ENCODE measurements around the gene DACT3. TPM values are rescaled to one million over a fixed set of nuclear protein-coding genes. Genes with fewer than 3 reads are reported as not detected.
A peak's percentile ranks its signal among the peaks of the same experiment; 100 is the strongest.

The DACT3 gene
- total and polyA plus RNA-seq, 2 experiments from 2014 or later = 0.78 to 2.6 TPM

DNA sequence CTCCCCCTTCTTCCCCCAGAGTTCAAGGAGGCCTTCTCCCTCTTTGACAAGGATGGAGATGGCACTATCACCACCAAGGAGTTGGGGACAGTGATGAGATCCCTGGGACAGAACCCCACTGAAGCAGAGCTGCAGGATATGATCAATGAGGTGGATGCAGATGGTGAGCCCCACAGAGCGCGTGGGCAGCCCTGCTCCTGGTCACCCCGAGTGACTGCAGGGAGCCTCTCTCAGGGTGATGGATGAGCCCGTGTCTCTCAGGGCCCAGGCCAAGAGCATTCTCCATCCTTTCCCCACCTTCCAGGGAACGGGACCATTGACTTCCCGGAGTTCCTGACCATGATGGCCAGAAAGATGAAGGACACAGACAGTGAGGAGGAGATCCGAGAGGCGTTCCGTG is 52.8 kb downstream of the DACT3 start (continued):
- TF ChIP-seq, protein P1, sequence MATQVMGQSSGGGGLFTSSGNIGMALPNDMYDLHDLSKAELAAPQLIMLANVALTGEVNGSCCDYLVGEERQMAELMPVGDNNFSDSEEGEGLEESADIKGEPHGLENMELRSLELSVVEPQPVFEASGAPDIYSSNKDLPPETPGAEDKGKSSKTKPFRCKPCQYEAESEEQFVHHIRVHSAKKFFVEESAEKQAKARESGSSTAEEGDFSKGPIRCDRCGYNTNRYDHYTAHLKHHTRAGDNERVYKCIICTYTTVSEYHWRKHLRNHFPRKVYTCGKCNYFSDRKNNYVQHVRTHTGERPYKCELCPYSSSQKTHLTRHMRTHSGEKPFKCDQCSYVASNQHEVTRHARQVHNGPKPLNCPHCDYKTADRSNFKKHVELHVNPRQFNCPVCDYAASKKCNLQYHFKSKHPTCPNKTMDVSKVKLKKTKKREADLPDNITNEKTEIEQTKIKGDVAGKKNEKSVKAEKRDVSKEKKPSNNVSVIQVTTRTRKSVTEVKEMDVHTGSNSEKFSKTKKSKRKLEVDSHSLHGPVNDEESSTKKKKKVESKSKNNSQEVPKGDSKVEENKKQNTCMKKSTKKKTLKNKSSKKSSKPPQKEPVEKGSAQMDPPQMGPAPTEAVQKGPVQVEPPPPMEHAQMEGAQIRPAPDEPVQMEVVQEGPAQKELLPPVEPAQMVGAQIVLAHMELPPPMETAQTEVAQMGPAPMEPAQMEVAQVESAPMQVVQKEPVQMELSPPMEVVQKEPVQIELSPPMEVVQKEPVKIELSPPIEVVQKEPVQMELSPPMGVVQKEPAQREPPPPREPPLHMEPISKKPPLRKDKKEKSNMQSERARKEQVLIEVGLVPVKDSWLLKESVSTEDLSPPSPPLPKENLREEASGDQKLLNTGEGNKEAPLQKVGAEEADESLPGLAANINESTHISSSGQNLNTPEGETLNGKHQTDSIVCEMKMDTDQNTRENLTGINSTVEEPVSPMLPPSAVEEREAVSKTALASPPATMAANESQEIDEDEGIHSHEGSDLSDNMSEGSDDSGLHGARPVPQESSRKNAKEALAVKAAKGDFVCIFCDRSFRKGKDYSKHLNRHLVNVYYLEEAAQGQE (IDR thresholded peaks at IDR 0.05; ENCODE audit: unreplicated experiment) = no peak
- TF ChIP-seq STAT1 (IDR thresholded peaks at IDR 0.05; ENCODE audit: unreplicated experiment) (no peak), POLR2AphosphoS5 (IDR thresholded peaks at IDR 0.05; ENCODE audit: low read depth) (no peak), ZNF114 (CRISPR knock-in tag; IDR thresholded peaks at IDR 0.05) (no peak), NANOG (IDR thresholded peaks at IDR 0.05; ENCODE audit: borderline replicate concordance) (no peak), CREB1 (CRISPR knock-in tag; IDR thresholded peaks at IDR 0.05; ENCODE audit: low read depth) (no peak), ZNF331 (CRISPR knock-in tag; IDR thresholded peaks at IDR 0.05; ENCODE audit: low read depth) (no peak), EZH2 (IDR thresholded peaks at IDR 0.05; ENCODE audit: low read depth, unreplicated experiment) (no peak)

DNA sequence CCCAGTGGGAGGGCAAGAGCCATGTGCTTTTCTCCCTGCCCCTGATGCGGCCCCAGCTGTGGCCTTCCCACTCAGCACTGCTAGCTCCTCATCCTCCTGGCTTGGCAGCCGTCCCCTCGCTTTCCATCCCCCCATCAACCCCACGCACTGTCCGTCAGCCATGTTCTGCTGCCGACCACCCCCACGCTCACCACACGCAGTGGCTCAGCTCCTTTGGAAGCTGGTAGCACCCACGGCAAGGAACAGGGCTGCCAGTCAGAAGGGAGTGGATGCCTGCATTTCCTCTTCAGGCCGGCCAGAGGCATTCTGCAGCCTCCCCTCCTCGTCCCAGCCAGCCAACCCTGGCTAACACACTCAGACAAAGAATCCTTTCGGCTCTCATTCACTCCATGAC is 53.5 kb downstream of the DACT3 start:
- ATAC-seq (no peak), DNase-seq (ENCODE audit: low spot score) (no peak)
- Mint-ChIP-seq H3K36me3 (ENCODE audit: low read depth) (peaks cover 40% of the 10 kb centered on the region), H3K27ac (peak overlapping the region; percentile 52; the same call in 1 of the 2 replicates), H3K4me1 (peaks cover 14% of the 10 kb centered on the region), H3K9me3 (no peaks in the 10 kb centered on the region), H3K27me3 (ENCODE audit: insufficient read depth, low read depth, poor library complexity) (peaks cover 13% of the 10 kb centered on the region), H3K4me3 (no peak overlapping the region)
- H3K79me2 ChIP-seq (replicated peaks; ENCODE audit: insufficient read depth) = peaks cover 28% of the 10 kb centered on the region
- peaks cover 21% of the 10 kb centered on the region; the same call in 1 of the 2 replicates for H3K36me3 ChIP-seq (ENCODE audit: insufficient read depth)
- no peak overlapping the region for H3K27ac ChIP-seq (ENCODE audit: low read depth)
- peaks cover 11% of the 10 kb centered on the region for H3K4me1 ChIP-seq (ENCODE audit: insufficient read depth)
- no peaks in the 10 kb centered on the region for H3K9me2 ChIP-seq (ENCODE audit: insufficient read depth)
- no peak overlapping the region for H2AFZ ChIP-seq
- TF ChIP-seq EZH2phosphoT487 (IDR thresholded peaks at IDR 0.05; ENCODE audit: unreplicated experiment) (no peak), EZH2 (IDR thresholded peaks at IDR 0.05; ENCODE audit: low read depth, unreplicated experiment) (no peak), STAT1 (IDR thresholded peaks at IDR 0.05; ENCODE audit: unreplicated experiment) (no peak), POLR2AphosphoS5 (IDR thresholded peaks at IDR 0.05; ENCODE audit: low read depth) (no peak), CREB1 (CRISPR knock-in tag; IDR thresholded peaks at IDR 0.05; ENCODE audit: low read depth) (no peak), NANOG (IDR thresholded peaks at IDR 0.05; ENCODE audit: borderline replicate concordance) (no peak), ZNF114 (CRISPR knock-in tag; IDR thresholded peaks at IDR 0.05) (no peak)
- TF ChIP-seq, protein P2, sequence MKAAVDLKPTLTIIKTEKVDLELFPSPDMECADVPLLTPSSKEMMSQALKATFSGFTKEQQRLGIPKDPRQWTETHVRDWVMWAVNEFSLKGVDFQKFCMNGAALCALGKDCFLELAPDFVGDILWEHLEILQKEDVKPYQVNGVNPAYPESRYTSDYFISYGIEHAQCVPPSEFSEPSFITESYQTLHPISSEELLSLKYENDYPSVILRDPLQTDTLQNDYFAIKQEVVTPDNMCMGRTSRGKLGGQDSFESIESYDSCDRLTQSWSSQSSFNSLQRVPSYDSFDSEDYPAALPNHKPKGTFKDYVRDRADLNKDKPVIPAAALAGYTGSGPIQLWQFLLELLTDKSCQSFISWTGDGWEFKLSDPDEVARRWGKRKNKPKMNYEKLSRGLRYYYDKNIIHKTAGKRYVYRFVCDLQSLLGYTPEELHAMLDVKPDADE (IDR thresholded peaks at IDR 0.05) = no peak
- TF ChIP-seq, protein P3, sequence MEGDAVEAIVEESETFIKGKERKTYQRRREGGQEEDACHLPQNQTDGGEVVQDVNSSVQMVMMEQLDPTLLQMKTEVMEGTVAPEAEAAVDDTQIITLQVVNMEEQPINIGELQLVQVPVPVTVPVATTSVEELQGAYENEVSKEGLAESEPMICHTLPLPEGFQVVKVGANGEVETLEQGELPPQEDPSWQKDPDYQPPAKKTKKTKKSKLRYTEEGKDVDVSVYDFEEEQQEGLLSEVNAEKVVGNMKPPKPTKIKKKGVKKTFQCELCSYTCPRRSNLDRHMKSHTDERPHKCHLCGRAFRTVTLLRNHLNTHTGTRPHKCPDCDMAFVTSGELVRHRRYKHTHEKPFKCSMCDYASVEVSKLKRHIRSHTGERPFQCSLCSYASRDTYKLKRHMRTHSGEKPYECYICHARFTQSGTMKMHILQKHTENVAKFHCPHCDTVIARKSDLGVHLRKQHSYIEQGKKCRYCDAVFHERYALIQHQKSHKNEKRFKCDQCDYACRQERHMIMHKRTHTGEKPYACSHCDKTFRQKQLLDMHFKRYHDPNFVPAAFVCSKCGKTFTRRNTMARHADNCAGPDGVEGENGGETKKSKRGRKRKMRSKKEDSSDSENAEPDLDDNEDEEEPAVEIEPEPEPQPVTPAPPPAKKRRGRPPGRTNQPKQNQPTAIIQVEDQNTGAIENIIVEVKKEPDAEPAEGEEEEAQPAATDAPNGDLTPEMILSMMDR (conservative IDR thresholded peaks at IDR 0.05; ENCODE audit: low read depth in 2 of 2) = no peak
- no peak overlapping the region for H3K4me3 ChIP-seq
- no peaks in the 10 kb centered on the region for H3K27me3 ChIP-seq (ENCODE audit: insufficient read depth)
- peaks cover 25% of the 10 kb centered on the region for H4K20me1 ChIP-seq (replicated peaks; ENCODE audit: insufficient read depth)
- H3K4me2 ChIP-seq = no peak overlapping the region
- no peaks in the 10 kb centered on the region for H3F3A ChIP-seq (replicated peaks; ENCODE audit: low read depth)

All from GM23338 (cell line).